Measurements from ENCODE around the gene NRIP2.

DNA sequence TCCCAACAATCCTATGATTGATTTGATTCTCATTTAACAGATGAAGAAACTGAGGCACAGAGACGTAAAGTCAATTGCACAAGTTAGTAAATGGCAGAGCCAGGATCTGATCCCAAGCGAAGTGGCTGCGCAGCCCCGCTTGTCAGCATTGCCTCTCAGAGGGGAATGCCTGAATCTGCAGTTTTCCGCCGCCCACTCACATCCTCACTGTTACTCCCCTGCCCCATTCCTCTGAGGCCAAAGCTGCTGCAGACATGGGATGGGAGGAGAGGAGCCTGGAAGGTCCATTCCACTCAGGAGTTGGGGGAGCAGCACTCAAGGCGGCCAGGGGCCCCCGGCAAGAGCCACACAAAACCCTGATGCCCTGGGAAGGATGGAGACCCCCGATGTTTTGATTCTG is 1.0 kb downstream of the NRIP2 start:
- no peak for TF ChIP-seq EZH2 (IDR thresholded peaks at IDR 0.05; ENCODE audit: insufficient read depth, poor library complexity, severe bottlenecking)
- TF ChIP-seq EZH2phosphoT487 (IDR thresholded peaks at IDR 0.05; ENCODE audit: insufficient read depth, low read depth) = no peak

All from GM23248 (cell line).